Cardiac muscle cell (in vitro differentiated cells and primary cell): ENCODE data around the gene GLUL. TPM values are rescaled to one million over a fixed set of nuclear protein-coding genes. Genes with fewer than 3 reads are reported as not detected.

Source experiments
- DNase-seq, 2 donors: peaks; one replicate each; pipeline versions ENCODE4 v3.0.0 to v3.0.0-alpha.2; 2010 to 2017; ENCODE audit warnings: low read depth in 1 of 2, low spot score in 1 of 2
- H3K27ac ChIP-seq: fragments of 200-600 bp; sonication (generic); 2 replicates; pipeline ENCODE4 v1.5.1; 2016
- H3K27me3 ChIP-seq: fragments of 200-600 bp; sonication (generic); 2 replicates; pipeline ENCODE4 v1.6.0; 2016; ENCODE audit warnings: control low read depth
- H3K36me3 ChIP-seq: fragments of 200-600 bp; sonication (generic); 2 replicates; pipeline ENCODE4 v1.5.1; 2016; ENCODE audit warnings: control low read depth
- H3K4me1 ChIP-seq: fragments of 200-600 bp; sonication (generic); 2 replicates; pipeline ENCODE4 v1.8.1; 2017; ENCODE audit warnings: low read depth, mild to moderate bottlenecking, mixed run types
- H3K4me3 ChIP-seq: fragments of 200-600 bp; sonication (generic); 2 replicates; pipeline ENCODE4 v1.5.1; 2016; ENCODE audit warnings: mild to moderate bottlenecking
- H3K9me3 ChIP-seq: fragments of 200-600 bp; sonication (generic); 2 replicates; pipeline ENCODE4 v1.5.1; 2017; ENCODE audit warnings: low read depth, mild to moderate bottlenecking, control low read depth
- polyA plus RNA-seq: library from polyadenylated mRNA; unstranded; fragments of >200 nt; fragmentation: Nextera tagmentation; extraction: Ambion mirVana; gene quantifications from 2 replicates; pipeline ENCODE4 v1.2.1, GENCODE V29; 2016
- total RNA-seq: library from RNA; depleted of rRNA; stranded (reverse); fragments of >200 nt; gene quantifications from 2 replicates; pipeline ENCODE4 v1.2.3, GENCODE V29; 2016
- TF ChIP-seq, protein P1 (sequence below): IDR thresholded peaks from 2 replicates; pipeline ENCODE4 v1.5.1; 2012; ENCODE audit warnings: low read depth, mild to moderate bottlenecking, low read length

Gene GLUL
- total and polyA plus RNA-seq, 2 experiments from 2014 or later = 132 to 166 TPM

DNA sequence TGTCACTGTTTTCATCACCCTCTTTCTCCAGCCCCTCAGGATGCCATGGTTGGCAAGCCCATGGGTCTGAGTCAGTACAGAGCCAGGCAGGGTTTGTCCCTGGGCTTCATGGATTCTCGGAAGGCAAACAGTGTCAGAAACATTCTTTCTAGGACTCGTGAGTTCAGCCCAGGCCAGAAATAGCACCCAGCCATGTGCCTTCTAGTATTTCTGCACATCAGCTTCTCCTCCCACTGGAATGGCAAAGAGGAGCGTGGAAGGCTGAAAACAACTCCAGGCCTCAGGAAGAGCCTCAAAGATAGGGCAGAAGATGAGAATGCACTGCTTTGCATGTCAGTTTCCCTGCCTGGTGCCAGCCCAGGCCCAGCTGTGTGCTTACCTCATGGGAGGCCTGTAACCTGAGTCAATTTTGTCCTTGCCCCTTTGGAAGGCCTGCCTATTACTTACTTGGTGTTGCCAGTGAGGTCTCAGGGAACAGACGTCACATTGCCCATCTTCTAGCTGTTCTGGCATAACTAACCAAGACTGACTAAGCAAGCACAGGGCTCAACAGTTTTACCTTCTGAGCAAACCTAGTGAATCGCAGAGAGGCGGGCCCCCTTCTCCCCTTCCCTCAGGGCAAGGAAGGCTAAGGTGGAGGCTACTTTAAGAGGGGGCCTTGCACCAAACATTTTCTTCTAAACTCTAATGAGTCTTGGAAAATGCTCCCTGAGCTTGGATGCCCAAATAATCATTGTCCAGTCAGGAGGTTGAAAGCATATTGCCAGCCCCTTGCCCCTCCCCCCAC, 42.4 kb downstream of the GLUL start:
- H3K27ac ChIP-seq = peak overlapping the region; percentile 52
- TF ChIP-seq, protein P1, sequence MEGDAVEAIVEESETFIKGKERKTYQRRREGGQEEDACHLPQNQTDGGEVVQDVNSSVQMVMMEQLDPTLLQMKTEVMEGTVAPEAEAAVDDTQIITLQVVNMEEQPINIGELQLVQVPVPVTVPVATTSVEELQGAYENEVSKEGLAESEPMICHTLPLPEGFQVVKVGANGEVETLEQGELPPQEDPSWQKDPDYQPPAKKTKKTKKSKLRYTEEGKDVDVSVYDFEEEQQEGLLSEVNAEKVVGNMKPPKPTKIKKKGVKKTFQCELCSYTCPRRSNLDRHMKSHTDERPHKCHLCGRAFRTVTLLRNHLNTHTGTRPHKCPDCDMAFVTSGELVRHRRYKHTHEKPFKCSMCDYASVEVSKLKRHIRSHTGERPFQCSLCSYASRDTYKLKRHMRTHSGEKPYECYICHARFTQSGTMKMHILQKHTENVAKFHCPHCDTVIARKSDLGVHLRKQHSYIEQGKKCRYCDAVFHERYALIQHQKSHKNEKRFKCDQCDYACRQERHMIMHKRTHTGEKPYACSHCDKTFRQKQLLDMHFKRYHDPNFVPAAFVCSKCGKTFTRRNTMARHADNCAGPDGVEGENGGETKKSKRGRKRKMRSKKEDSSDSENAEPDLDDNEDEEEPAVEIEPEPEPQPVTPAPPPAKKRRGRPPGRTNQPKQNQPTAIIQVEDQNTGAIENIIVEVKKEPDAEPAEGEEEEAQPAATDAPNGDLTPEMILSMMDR = no peak
- no peaks in the 10 kb centered on the region for H3K36me3 ChIP-seq
- DNase-seq = peak; percentile 18 to 63
- H3K9me3 ChIP-seq = no peaks in the 10 kb centered on the region
- no peaks in the 10 kb centered on the region for H3K27me3 ChIP-seq
- H3K4me1 ChIP-seq = peaks cover 11% of the 10 kb centered on the region
- no peak overlapping the region for H3K4me3 ChIP-seq

DNA sequence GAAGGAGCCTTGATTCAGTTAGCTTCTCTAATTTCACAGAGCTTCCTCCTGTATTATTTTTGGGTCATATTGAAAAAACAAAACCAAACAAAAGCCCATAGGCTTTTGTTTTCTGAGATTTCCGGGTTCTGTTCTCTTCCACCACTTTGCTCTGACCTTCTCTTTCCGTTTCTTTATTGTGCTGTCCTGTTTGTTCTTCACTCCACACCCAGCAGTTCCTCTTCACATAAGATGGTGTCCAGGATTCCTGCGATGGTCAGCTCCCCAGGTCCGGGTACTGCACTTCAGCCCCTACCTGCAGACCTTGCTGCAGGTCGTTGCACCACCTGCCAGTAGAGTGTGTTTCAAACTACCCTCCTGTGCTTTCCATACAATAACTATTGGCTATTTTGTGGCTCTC, 44.6 kb downstream of the GLUL start:
- no peak for DNase-seq
- TF ChIP-seq, protein P1 = no peak
- Histone ChIP-seq H3K9me3 (no peaks in the 10 kb centered on the region), H3K27ac (no peak overlapping the region), H3K36me3 (no peaks in the 10 kb centered on the region), H3K27me3 (no peaks in the 10 kb centered on the region), H3K4me1 (peaks cover 11% of the 10 kb centered on the region), H3K4me3 (no peak overlapping the region)

- peaks cover 6% of the 10 kb centered on the region for H3K4me1 ChIP-seq
- H3K4me3 ChIP-seq = no peak overlapping the region
- no peaks in the 10 kb centered on the region for H3K27me3 ChIP-seq
- no peaks in the 10 kb centered on the region for H3K9me3 ChIP-seq
- TF ChIP-seq, protein P1 = no peak
- no peaks in the 10 kb centered on the region for H3K36me3 ChIP-seq
- DNase-seq = peak in 1 of 2 donors; percentile 43
- no peak overlapping the region for H3K27ac ChIP-seq
These were observed 51.1 kb downstream of the GLUL start for GRCh38 chr1:182340233-182341058.

DNA sequence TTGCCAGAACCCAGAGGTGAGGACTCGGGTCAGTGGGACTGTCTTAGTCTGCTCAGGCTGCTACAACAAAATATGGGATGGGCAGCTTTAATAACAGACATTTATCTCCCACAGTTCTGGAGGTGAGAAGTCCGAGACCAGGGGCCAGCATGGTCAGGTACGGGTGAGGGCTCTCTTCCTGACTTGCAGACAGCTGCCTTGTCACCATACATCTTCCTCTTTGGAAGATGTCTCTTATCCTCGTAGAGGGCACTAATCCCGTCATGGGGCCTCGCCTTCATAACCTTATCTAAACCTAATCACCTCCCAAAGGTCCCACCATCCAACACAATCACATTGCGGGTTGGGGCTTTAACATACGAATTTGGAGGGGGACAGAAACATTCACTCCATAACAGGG, 51.9 kb downstream of the GLUL start:
- Histone ChIP-seq H3K4me1 (peaks cover 6% of the 10 kb centered on the region), H3K27me3 (no peaks in the 10 kb centered on the region), H3K36me3 (no peaks in the 10 kb centered on the region), H3K27ac (no peak overlapping the region), H3K4me3 (no peak overlapping the region), H3K9me3 (no peaks in the 10 kb centered on the region)
- TF ChIP-seq, protein P1 = no peak
- DNase-seq = no peak

DNA sequence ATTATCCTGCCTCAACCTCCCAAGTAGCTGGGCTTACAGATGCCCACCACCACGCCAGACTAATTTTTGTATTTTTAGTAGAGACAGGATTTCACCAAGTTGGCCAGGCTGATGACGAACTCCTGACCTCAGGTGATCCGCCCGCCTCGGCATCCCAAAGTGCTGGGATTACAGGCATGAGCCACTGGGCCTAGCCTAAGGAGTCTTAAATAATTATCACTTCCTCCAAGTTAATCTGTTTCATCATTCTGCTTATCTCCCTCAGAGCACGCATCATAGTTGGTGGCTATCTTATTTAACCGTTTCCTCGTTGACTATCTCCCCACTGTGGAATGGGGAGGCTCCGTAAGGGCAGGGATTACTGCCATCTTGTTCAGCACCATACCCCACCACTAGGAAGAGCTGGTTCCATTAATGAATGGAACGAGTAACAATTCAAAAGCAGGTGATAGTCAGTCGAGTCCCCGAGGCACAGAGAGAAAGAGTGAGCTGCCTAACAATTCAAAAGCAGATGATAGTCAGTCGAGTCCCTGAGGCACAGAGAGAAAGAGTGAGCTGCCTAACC, 52.7 kb downstream of the GLUL start:
- Histone ChIP-seq H3K27me3 (no peaks in the 10 kb centered on the region), H3K9me3 (no peaks in the 10 kb centered on the region), H3K36me3 (no peaks in the 10 kb centered on the region), H3K4me1 (peaks cover 6% of the 10 kb centered on the region), H3K4me3 (no peak overlapping the region), H3K27ac (no peak overlapping the region)
- DNase-seq = no peak
- TF ChIP-seq, protein P1 = no peak
